ENCODE data around the gene ENPP7.

ENPP7 gene

GRCh38 chr17:79777894-79778503, 47.3 kb downstream of the ENPP7 start, which contains the start of gene CBX2:
Gene CBX2 (plus strand): TSS chr17:79778148. CDS start chr17:79778236, 88 bp downstream.
- DNase-seq (ENCODE audit: low spot score): peak; percentile 79

GRCh38 chr17:79778504-79779083, 47.9 kb downstream of the ENPP7 start:
- no peak for DNase-seq (ENCODE audit: low spot score)

DNA sequence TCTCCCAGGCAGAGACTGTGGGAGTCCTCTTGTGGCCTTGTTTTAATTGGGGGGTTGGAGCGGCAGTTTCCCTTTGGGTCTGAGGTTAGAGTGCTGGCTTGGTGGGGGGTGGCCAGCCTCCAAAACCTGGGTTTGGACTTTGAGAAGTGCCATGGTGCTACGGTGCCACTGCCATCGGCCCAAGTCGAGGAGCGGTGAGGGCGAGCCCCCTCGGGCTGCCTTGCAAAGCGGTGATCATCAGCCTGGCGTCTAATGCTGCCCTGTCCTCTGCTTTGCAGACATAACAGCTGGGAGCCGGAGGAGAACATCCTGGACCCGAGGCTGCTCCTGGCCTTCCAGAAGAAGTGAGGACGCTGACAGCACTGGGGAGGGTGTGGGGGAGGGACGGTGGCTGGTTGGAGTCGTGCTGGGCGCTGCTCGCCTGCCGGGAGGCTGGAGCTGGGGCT, 48.4 kb downstream of the ENPP7 start:
- no peak for DNase-seq (ENCODE audit: low spot score)

DNA sequence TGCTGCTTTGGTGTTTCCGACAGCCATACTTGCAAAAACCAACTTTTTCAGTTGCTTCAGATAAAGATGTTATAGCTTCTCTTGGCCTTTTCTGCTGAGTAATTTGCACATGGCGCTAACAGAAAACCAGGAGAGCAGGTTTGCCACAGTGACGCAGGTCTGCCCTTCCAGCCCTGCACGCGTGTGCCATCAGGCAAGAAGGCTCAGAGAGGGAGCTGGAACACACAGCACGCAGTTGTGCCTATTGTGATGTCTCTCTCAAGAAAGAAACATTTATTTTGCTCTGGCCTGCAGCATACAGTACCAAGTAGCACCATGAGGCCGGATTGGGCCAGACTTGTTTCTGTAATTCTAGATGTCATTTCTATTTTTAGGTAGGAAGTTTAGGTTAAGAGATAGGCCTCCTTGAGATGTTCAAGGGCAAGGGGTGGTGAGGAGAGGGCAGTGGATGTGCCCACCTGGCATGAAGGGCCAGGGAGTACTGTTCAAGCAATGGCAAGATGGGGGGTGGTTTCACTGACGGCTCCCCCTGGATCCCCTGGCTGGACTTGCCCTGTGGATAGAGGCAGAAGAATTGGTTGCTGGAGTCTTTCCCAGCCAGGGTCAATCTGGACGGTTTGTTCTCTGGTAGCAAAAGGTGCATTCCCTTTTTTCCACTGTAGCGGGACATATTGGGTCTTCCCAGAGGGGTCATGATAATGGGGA, 49.1 kb downstream of the ENPP7 start:
- DNase-seq (ENCODE audit: low spot score): no peak

DNA sequence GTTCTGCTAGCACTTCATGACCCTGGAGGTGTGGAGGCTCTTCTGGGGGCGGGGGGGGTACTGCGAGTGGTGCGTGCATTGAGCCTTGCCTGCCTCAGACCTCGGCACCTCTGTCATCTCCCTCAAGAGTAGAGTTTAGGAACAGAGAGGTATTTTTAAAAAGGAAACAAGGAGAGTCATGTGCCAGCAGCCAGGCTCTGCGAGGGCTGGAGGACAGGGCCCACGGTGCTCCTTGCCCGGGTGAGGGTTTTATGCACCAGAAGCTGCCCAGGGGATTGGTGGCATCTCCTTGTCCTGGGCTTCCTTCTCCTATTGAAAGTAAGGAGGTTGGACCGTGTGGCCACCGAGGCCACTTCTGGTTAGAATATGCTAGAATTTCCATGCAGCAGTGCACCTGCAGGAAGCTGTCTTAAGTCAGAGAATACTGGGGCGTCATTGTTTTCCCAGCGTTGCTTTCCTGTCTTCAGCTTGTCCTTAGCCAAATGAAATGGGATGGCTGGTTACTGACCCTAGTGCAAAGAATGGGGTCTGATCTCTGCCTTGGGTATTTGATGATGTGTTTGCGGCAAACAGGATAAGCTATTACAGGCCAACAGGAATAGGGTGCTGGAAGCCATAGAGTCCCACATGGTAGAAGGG, 50.4 kb downstream of the ENPP7 start:
- DNase-seq (ENCODE audit: low spot score): no peak

DNA sequence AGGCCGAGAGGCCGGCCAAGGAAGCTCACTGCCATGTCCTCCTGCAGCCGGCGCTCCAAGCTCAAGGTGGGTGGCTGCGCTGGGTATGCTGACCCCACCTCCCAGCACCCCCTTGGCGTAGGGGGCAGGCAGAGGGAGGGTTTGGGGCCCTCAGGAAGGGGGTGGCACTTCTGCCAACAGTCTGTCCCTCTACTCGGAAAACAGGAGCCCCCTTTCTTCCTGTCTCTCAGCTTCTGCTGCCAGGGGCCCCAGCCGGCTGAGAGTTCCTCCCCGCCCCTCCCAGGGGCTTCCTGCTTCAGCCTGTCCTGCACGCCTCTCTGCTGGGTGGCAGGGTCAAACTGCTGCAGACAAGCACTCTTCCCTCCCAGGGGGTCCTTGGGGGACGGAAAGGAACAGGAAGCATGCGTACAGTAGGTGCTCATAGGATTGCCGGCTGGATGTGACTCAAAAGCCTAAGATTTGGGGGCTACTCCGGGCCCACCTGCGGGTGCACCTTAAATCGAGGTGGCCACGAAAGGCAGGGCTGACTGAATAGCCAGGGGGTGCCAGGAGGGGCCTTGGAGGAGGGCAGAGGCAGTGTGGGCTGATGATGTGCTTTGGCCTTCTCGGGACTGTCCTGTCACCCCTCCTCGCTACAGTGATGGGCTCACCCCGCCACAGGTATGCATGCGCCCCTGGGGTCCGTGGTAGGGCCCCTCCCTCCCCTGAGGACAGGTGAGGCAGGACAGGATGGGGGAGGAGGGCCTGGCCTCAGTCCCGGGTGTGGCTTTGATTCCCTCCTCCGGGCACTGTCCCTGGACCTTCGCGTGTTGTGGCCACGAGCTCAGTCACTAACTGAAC, 51.2 kb downstream of the ENPP7 start:
- no peak for DNase-seq (ENCODE audit: low spot score)

- no peak for DNase-seq (ENCODE audit: low spot score)
Observed at GRCh38 chr17:79783891-79784290, 53.1 kb downstream of the ENPP7 start.

DNA sequence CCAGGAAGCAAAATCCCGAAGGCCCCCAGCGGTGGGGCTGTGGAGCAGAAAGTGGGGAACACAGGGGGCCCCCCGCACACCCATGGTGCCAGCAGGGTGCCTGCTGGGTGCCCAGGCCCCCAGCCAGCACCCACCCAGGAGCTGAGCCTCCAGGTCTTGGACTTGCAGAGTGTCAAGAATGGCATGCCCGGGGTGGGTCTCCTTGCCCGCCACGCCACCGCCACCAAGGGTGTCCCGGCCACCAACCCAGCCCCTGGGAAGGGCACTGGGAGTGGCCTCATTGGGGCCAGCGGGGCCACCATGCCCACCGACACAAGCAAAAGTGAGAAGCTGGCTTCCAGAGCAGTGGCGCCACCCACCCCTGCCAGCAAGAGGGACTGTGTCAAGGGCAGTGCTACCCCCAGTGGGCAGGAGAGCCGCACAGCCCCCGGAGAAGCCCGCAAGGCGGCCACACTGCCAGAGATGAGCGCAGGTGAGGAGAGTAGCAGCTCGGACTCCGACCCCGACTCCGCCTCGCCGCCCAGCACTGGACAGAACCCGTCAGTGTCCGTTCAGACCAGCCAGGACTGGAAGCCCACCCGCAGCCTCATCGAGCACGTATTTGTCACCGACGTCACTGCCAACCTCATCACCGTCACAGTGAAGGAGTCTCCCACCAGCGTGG, 53.7 kb downstream of the ENPP7 start:
- DNase-seq (ENCODE audit: low spot score): no peak

- DNase-seq (ENCODE audit: low spot score): no peak
Observed at GRCh38 chr17:79785017-79785899, 54.5 kb downstream of the ENPP7 start.

- DNase-seq (ENCODE audit: low spot score): no peak
Observed at GRCh38 chr17:79785900-79786810, 55.4 kb downstream of the ENPP7 start.

GRCh38 chr17:79786930-79787643, 56.3 kb downstream of the ENPP7 start:
- no peak for DNase-seq (ENCODE audit: low spot score)

GRCh38 chr17:79788455-79788854, 57.7 kb downstream of the ENPP7 start:
- no peak for DNase-seq (ENCODE audit: low spot score)

DNA sequence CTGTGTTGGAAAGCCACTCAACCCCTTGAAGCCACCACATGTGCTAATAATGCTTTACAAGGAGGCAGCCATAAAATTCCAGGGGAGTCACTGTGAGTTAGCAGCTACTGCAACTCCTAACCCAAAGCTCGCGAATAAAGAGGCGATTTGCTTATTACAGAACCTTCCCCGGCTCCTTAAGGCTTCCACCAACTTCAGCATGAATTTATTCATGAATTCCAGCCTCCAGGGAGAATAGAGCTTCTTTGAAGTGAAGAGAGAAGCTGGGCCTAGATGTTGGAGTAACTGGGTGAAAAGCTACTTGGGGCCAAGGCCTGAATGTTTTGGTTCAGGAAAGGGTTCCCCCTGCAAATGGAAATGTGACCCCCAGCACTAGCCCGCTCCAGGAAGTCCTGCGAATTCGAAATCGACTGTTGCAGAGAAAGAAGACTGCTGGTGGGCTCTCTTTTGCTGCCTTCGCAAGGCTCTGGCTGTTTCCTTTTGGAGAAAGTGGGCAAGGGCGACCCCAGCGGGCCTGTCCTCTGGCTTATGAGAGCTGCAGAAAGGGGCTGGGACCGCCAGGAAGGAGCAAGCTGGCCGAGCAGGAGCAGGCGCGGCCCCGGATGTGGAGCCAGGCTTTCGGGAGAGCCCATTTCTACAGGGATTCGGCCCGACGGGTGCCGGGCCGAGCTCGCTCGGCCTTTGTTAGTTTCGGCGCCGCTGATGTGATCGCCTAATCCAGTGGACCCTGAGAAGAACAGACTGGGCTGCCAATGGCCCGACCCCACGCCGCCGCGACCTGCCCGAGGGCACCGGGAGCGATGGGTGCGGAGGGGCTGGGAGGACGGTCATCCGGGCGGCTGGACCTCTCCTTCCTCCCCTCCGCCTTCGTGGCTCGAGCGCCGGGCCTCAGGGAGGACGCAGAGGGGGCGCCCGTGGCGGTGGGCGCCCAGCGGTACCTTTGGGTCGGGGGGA, 58.5 kb downstream of the ENPP7 start:
- DNase-seq (ENCODE audit: low spot score): no peak

DNA sequence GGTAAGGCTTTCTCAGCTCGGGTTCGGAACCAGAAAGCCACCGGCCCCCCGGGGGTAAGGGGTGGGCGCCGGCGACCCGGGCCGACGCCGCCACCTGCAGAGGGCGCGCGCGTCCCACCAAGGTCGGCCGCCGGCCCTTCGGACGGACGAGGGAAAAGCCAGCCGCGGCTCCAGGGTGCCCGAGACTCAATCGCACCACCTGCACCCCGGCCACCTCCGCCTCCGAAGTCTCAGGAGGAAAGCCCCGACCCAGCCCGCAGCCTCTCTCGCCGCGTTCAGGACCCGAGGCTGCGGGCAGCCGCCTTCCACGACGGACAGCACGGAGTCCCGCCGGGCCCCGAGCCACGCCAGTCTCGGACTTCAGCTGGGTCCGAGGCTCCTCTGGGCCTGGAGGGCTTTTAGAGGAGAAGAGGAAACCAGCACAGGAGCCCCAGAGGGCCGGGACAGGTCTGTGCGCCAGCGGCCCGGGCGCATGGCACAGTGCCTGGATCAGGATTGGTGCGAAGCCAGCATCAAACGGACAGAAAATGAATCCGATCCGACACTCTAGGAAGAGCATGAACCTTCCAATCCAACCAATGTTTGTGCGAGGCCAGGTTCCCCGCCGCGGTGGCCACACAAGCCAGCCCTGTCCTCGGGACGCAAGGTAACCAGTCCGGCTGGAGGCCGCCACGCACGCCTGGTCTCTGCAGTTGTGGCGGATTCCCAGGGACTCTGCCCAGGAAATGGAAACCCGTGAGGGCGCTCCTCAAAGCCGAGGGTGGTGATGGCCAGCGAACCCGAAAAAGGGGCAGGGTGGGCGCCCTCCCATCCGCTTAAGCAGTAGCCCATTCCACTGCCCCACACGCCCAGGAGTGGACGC, 59.4 kb downstream of the ENPP7 start:
- DNase-seq (ENCODE audit: low spot score): no peak

DNA sequence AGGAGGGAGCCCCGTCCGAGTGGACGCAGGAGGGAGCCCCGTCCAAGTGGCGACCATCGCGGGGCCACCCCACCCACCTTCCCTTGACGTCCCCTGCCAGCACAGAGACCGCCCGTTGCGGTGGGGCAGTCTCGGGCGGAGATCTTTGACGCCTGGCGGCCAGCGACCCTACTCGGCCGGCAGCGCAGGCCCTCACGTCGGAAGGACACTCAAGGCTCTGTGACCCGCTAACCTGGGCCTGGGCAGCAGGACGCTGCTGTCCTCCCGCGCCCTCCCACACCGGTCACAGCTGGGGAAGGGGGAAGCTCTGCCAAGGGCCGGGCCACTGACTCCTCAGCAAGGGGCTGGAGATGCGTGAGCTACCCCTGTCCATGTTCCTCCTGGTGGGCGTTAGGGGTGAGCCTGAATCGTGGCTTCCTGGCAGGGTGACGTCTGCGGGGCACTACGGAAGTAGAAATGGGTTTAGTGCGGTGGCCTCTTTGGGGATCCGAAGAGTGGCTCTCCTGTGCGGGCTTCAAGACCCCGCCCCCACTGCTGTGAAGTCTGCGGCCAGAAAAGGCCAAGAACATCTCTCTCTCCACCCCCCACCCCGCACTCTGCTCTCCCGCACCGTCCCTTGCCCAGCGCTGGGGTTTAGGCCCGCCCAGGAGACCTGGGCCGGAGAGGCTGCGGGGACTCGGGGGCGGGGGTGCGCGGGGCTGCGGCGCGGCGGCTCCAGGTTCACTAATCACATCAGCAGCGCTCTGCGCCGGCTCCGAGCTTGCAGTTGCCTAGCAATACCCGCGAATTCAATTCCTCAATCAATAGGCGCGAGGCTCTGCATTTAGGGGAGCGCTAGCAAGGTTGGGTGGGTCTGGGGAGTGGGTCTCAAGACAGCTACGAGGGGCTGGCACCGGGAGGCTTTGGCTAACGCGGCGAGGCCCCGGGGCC, 60.3 kb downstream of the ENPP7 start:
- no peak for DNase-seq (ENCODE audit: low spot score)

Measured in hematopoietic multipotent progenitor cell treated with erythropoietin and hydrocortisone succinate and interleukin-3 and kit ligand, for 15 days (in vitro differentiated cells).